ENCODE measurements around the gene CSTF3.

- no peak for TF ChIP-seq POLR2A (IDR thresholded peaks at IDR 0.05)
- TF ChIP-seq CTCF (IDR thresholded peaks at IDR 0.05): no peak
These were observed 71.5 kb downstream of the CSTF3 start for GRCh38 chr11:33089776-33090175.
